HG03520 (cell line): ENCODE measurements around the gene TSPEAR.
"Not testable (repeated sequence)": the region's sequence is repeated elsewhere in the genome, so short reads cannot be mapped to it uniquely, and the experiment has no call there.

Source experiments
- ATAC-seq: cut with Tn5 transposase; IDR thresholded peaks from one replicate; pipeline ENCODE4 v1.9.1; 2021; ENCODE audit warnings: mild to moderate bottlenecking, moderate library complexity; ENCODE audit not compliant: unreplicated experiment

Gene TSPEAR

GRCh38 chr21:44686843-44687561 is 24.4 kb downstream of the TSPEAR start:
- no peak for ATAC-seq

GRCh38 chr21:44686000-44686781 is 25.2 kb downstream of the TSPEAR start:
- ATAC-seq = no peak

GRCh38 chr21:44685050-44685449 is 26.3 kb downstream of the TSPEAR start:
- ATAC-seq = not testable (repeated sequence)

- ATAC-seq = no peak
Measured at GRCh38 chr21:44684483-44684882, 26.9 kb downstream of the TSPEAR start.

GRCh38 chr21:44684077-44684476 is 27.3 kb downstream of the TSPEAR start:
- ATAC-seq = no peak

GRCh38 chr21:44682580-44683151 is 28.7 kb downstream of the TSPEAR start:
- ATAC-seq = no peak

GRCh38 chr21:44681861-44682579 is 29.4 kb downstream of the TSPEAR start, which contains the start of gene KRTAP12-1:
TSS of gene KRTAP12-1 (minus strand) at chr21:44682163. CDS start at chr21:44682123, 40 bp downstream.
- ATAC-seq = no peak

- ATAC-seq = no peak
Measured at GRCh38 chr21:44681152-44681551, 30.2 kb downstream of the TSPEAR start.

- no peak for ATAC-seq
Measured at GRCh38 chr21:44677881-44678280, 33.5 kb downstream of the TSPEAR start.

- ATAC-seq = no peak
Measured at GRCh38 chr21:44671911-44672310, 39.5 kb downstream of the TSPEAR start.

- no peak for ATAC-seq
Measured at GRCh38 chr21:44670642-44671432, 40.5 kb downstream of the TSPEAR start.

GRCh38 chr21:44667612-44668011 is 43.8 kb downstream of the TSPEAR start:
- no peak for ATAC-seq

- ATAC-seq = no peak
Measured at GRCh38 chr21:44666401-44667320, 44.7 kb downstream of the TSPEAR start, which contains the start of gene KRTAP12-2. TSS of gene KRTAP12-2 (minus strand) at chr21:44666927. CDS start at chr21:44666886, 41 bp downstream.

- no peak for ATAC-seq
Measured at GRCh38 chr21:44664691-44665090, 46.7 kb downstream of the TSPEAR start.

GRCh38 chr21:44661567-44661966 is 49.8 kb downstream of the TSPEAR start:
- ATAC-seq = not testable (repeated sequence)

GRCh38 chr21:44658913-44659595 is 52.3 kb downstream of the TSPEAR start:
- no peak for ATAC-seq

- no peak for ATAC-seq
Measured at GRCh38 chr21:44658541-44658910, 52.8 kb downstream of the TSPEAR start.

GRCh38 chr21:44657635-44658540 is 53.5 kb downstream of the TSPEAR start, which contains the start of gene KRTAP12-3:
TSS of gene KRTAP12-3 (plus strand) at chr21:44657932. CDS start at chr21:44657980, 48 bp downstream.
- no peak for ATAC-seq
